ENCODE data around the gene FGF3. TPM values are rescaled to one million over a fixed set of nuclear protein-coding genes. Genes with fewer than 3 reads are reported as not detected.
"Not testable (repeated sequence)": the region's sequence is repeated elsewhere in the genome, so short reads cannot be mapped to it uniquely, and the experiment has no call there.

Gene FGF3
- total RNA-seq, 1 donor: not detected

- Histone ChIP-seq H3K27me3 (ENCODE audit: insufficient read depth, low read length) (no peaks in the 10 kb centered on the region), H3K9me3 (ENCODE audit: low read depth, low read length) (no peaks in the 10 kb centered on the region), H3K4me3 (ENCODE audit: low read length) (no peak overlapping the region)
Measured at GRCh38 chr11:69788956-69789355, 30.3 kb downstream of the FGF3 start.

GRCh38 chr11:69787906-69788305, 31.3 kb downstream of the FGF3 start:
- no peaks in the 10 kb centered on the region for H3K27me3 ChIP-seq (ENCODE audit: insufficient read depth, low read length)
- no peak overlapping the region for H3K4me3 ChIP-seq (ENCODE audit: low read length)
- no peaks in the 10 kb centered on the region for H3K4me1 ChIP-seq (ENCODE audit: insufficient read depth, low read length)
- H3K9me3 ChIP-seq (ENCODE audit: low read depth, low read length): no peaks in the 10 kb centered on the region

More at GRCh38 chr11:69788956-69789355, 30.3 kb downstream of the FGF3 start:
- H3K4me1 ChIP-seq (ENCODE audit: insufficient read depth, low read length): no peaks in the 10 kb centered on the region

- Histone ChIP-seq H3K9me3 (ENCODE audit: low read depth, low read length) (no peaks in the 10 kb centered on the region), H3K4me1 (ENCODE audit: insufficient read depth, low read length) (no peaks in the 10 kb centered on the region), H3K4me3 (ENCODE audit: low read length) (no peak overlapping the region), H3K27me3 (ENCODE audit: insufficient read depth, low read length) (no peaks in the 10 kb centered on the region)
Measured at GRCh38 chr11:69787457-69787856, 31.8 kb downstream of the FGF3 start.

- Histone ChIP-seq H3K27me3 (ENCODE audit: insufficient read depth, low read length) (peaks cover under 1% of the 10 kb centered on the region), H3K4me3 (ENCODE audit: low read length) (no peak overlapping the region), H3K9me3 (ENCODE audit: low read depth, low read length) (no peaks in the 10 kb centered on the region), H3K4me1 (ENCODE audit: insufficient read depth, low read length) (no peaks in the 10 kb centered on the region)
Measured at GRCh38 chr11:69781241-69781640, 38.0 kb downstream of the FGF3 start.

GRCh38 chr11:69778373-69778772, 40.8 kb downstream of the FGF3 start:
- Histone ChIP-seq H3K9me3 (ENCODE audit: low read depth, low read length) (no peaks in the 10 kb centered on the region), H3K27me3 (ENCODE audit: insufficient read depth, low read length) (peaks cover 8% of the 10 kb centered on the region), H3K4me1 (ENCODE audit: insufficient read depth, low read length) (no peaks in the 10 kb centered on the region), H3K4me3 (ENCODE audit: low read length) (no peak overlapping the region)

GRCh38 chr11:69775163-69775755, 44.0 kb downstream of the FGF3 start, which contains the start of gene FGF4:
Gene FGF4 (minus strand): TSS chr11:69775341. CDS start chr11:69775084, 257 bp downstream.
- H3K9me3 ChIP-seq (ENCODE audit: low read depth, low read length): no peaks in the 10 kb centered on the region
- H3K27me3 ChIP-seq (ENCODE audit: insufficient read depth, low read length): peaks cover 12% of the 10 kb centered on the region
- no peaks in the 10 kb centered on the region for H3K4me1 ChIP-seq (ENCODE audit: insufficient read depth, low read length)

GRCh38 chr11:69774354-69775162, 44.7 kb downstream of the FGF3 start:
- Histone ChIP-seq H3K4me3 (ENCODE audit: low read length) (no peak overlapping the region), H3K4me1 (ENCODE audit: insufficient read depth, low read length) (no peaks in the 10 kb centered on the region), H3K27me3 (ENCODE audit: insufficient read depth, low read length) (peaks cover 12% of the 10 kb centered on the region), H3K9me3 (ENCODE audit: low read depth, low read length) (no peaks in the 10 kb centered on the region)

More at GRCh38 chr11:69775163-69775755, 44.0 kb downstream of the FGF3 start, which contains the start of gene FGF4:
- H3K4me3 ChIP-seq (ENCODE audit: low read length): no peak within 1 kb of the TSS

- H3K9me3 ChIP-seq (ENCODE audit: low read depth, low read length): no peaks in the 10 kb centered on the region
- no peaks in the 10 kb centered on the region for H3K4me1 ChIP-seq (ENCODE audit: insufficient read depth, low read length)
- no peak overlapping the region for H3K4me3 ChIP-seq (ENCODE audit: low read length)
- peaks cover 12% of the 10 kb centered on the region for H3K27me3 ChIP-seq (ENCODE audit: insufficient read depth, low read length)
Measured at GRCh38 chr11:69773626-69774353, 45.4 kb downstream of the FGF3 start.

- Histone ChIP-seq H3K27me3 (ENCODE audit: insufficient read depth, low read length) (peaks cover 12% of the 10 kb centered on the region), H3K4me1 (ENCODE audit: insufficient read depth, low read length) (no peaks in the 10 kb centered on the region), H3K4me3 (ENCODE audit: low read length) (no peak overlapping the region), H3K9me3 (ENCODE audit: low read depth, low read length) (no peaks in the 10 kb centered on the region)
Measured at GRCh38 chr11:69771466-69771865, 47.8 kb downstream of the FGF3 start.

GRCh38 chr11:69770540-69770939, 48.7 kb downstream of the FGF3 start:
- Histone ChIP-seq H3K27me3 (ENCODE audit: insufficient read depth, low read length) (peaks cover 7% of the 10 kb centered on the region), H3K9me3 (ENCODE audit: low read depth, low read length) (no peaks in the 10 kb centered on the region), H3K4me1 (ENCODE audit: insufficient read depth, low read length) (no peaks in the 10 kb centered on the region), H3K4me3 (ENCODE audit: low read length) (no peak overlapping the region)

- Histone ChIP-seq H3K9me3 (ENCODE audit: low read depth, low read length) (no peaks in the 10 kb centered on the region), H3K4me3 (ENCODE audit: low read length) (no peak overlapping the region), H3K4me1 (ENCODE audit: insufficient read depth, low read length) (no peaks in the 10 kb centered on the region), H3K27me3 (ENCODE audit: insufficient read depth, low read length) (peaks cover under 1% of the 10 kb centered on the region)
Measured at GRCh38 chr11:69765498-69765995, 53.7 kb downstream of the FGF3 start.

GRCh38 chr11:69764918-69765317, 54.3 kb downstream of the FGF3 start:
- not testable (repeated sequence) for H3K9me3 ChIP-seq (ENCODE audit: low read depth, low read length); H3K27me3 ChIP-seq (ENCODE audit: insufficient read depth, low read length); H3K4me1 ChIP-seq (ENCODE audit: insufficient read depth, low read length); H3K4me3 ChIP-seq (ENCODE audit: low read length)

- no peaks in the 10 kb centered on the region for H3K9me3 ChIP-seq (ENCODE audit: low read depth, low read length)
- H3K27me3 ChIP-seq (ENCODE audit: insufficient read depth, low read length): no peaks in the 10 kb centered on the region
- no peak overlapping the region for H3K4me3 ChIP-seq (ENCODE audit: low read length)
- no peaks in the 10 kb centered on the region for H3K4me1 ChIP-seq (ENCODE audit: insufficient read depth, low read length)
Measured at GRCh38 chr11:69760319-69760718, 58.9 kb downstream of the FGF3 start.

Data from mononuclear cell (primary cell).